Raji (cell line): Measurements from ENCODE around the gene GSX1.

ENCODE experiments used
- POLR2A ChIP-seq: IDR thresholded peaks from 2 replicates; pipeline ENCODE4 v1.6.1; 2011; ENCODE audit warnings: low read depth, low read length, control low read depth; ENCODE audit not compliant: insufficient read depth

GSX1 gene

DNA sequence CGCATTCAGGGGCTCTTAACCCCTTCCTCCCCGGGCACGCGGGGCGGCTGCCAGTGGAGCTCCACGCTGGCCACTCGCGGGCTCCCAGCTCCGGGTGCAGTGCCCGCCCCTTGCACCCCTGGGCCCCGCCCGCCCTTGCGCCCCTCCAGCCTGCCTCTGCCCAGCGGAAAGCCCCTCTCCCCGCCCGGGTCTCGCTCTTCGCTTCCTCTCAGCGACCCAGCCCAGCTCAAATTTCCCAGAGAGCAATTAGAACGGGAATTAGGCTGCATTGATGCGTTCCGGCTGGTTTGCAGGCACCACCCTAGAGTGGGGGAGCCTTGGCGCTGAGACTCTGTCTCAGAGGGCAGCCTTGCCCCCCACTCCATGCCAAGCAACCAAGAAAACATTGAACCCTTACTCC is 1.8 kb upstream of the GSX1 start:
- no peak for TF ChIP-seq POLR2A

DNA sequence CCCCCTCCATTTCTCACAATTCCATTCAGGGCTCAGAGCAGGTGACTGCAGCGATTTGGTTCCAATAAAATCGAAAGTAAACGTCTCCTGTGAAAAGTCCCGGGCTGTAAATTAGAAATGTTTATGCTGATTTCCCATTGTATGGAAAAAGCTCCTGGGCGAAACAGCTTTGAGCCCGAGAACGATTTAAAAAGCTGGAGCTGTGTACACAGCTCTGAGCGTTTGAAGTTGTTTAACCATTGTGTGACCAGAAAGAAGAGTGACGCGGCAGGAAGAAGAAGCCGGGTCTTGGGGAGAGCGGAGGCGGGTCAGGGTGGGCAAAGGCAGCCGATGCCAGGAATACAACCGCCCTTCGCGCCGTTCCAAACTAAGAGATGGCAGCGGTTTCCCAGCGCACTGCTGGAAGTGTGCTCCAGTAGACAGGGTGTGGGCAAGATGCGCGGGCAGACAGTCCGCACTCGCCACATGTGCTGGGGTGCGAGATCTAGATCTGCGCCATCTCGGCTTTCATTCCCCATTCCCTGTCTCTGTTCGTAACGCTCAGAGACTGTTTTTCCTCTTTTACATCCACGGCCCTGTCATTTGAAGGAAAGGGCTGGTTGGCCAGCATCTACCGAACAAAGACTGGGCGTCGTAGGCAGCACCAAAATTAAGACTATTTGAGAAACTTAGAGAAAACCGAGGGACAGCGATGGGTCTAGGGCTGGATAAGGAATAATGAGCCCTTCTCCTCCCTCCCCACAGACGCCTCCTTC is 960 bp upstream of the GSX1 start:
- TF ChIP-seq POLR2A: no peak

DNA sequence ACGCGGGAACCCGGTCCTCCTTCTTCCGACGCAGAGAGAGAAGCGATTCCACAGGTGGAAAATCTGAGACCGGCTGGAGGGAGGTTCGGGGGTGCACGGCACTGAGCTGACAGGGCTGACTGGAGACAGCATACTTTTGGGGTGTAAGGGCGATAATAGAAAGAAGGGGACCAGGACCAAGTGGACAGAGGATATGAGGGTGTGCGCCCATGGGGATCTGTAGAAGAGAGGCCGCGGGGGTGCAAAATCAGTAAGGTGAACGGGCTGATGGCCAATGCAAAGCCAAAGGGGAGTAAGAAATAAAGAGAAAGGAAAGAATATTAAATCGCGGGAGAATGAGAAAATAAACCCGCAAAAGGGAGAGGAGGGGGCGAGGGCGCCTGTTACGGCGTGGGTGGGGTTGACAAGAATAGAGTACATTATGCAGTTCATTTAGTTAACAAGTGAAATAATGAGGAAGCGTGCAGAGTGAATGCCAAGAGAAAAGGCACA is 336 bp upstream of the GSX1 start:
- no peak for TF ChIP-seq POLR2A

DNA sequence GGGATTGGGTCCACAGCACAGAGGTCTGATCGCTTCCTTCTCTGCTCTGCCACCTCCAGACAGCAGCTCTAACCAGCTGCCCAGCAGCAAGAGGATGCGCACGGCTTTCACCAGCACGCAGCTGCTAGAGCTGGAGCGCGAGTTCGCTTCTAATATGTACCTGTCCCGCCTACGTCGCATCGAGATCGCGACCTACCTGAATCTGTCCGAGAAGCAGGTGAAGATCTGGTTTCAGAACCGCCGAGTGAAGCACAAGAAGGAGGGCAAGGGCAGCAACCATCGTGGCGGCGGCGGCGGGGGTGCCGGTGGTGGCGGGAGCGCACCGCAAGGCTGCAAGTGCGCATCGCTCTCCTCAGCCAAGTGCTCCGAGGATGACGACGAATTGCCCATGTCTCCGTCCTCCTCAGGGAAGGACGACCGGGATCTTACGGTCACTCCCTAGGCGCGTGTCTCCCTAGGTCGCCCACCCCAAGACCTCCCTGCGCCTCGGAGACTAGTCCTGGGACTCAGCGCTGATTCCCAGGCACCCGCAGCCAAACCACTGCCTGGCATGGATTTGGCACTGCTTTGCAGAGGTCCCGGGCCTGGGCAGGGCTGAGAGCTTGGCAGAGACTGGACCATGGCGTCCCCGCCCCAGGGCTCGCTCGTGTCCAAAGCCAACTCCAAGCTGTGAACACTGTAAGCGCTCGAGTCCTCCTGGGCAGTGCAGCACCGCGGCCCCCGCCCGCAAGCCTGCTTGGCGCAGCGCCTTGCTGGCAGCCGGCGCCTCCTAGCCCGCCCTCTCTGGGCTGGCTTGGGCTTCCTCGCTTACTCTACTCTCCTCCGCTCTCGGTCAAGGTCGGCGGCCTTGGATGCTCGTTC is 1.5 kb downstream of the GSX1 start:
- TF ChIP-seq POLR2A: no peak

DNA sequence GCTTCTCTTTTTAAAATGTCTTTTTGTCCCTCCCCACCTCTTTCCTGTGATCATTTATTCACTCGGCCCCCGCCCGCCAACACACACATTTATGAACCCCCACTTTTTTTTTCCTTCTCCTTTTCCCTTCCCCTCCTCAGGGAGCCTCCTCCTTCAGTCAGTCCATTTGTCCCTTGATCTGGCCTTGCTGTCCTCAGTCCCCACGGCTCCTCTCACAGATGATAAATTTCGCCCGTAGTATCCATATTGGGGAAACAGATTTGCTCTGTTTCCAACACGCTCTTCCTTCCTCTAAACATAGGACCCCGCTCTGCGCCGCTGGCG is 2.0 kb downstream of the GSX1 start:
- TF ChIP-seq POLR2A: no peak

DNA sequence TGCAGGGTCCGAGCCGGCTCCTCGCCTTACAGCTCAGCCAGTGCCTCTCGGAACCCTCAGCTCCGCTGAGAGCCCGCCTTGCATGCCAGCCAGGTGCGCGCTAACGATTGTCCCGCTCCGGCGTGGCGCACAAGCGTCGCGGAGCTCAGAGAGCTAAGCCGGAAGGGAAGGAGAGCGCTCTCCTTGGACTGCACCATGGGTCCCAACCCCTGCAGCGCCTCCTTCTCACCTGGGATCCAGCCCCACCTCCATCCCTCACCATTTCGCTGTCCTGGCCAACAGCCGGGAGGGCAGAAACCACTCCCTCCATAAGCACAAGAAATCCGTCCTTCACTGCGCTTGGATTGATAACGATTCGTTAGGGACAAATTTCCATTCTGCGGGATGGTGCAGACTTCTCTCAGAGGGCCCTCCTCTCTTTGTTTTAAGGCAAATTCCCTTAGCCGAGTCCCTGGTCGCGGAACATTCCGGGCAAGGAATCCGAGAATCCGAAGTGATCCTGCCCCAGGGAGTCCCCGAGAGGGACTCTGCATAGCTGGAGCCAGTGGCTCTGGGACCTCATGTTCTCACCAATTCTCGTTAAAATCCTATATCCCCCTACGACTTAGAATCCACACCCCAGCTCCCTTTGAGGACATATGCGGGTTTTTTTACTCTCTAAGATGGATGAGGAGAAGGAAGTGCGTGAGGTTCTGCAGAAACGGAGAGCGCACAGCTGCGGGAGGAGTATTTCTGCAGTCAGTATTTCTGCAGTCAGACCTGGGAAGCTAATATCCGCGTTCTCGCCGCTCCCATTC is 2.8 kb downstream of the GSX1 start:
- TF ChIP-seq POLR2A: no peak

DNA sequence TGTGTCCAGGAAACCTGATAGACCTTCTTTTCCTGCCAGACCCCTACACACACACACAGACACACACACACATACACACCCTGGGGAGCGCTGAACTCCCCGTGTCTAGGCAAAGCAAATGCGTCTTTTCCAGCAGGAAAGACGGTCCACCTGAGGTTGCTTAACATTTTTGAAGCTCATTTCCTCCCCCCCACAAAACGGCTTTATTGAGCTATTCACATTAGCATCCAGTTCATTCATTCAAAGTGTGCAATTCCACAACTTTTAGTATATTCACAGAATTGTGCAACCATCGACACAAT is 3.4 kb downstream of the GSX1 start:
- no peak for TF ChIP-seq POLR2A

DNA sequence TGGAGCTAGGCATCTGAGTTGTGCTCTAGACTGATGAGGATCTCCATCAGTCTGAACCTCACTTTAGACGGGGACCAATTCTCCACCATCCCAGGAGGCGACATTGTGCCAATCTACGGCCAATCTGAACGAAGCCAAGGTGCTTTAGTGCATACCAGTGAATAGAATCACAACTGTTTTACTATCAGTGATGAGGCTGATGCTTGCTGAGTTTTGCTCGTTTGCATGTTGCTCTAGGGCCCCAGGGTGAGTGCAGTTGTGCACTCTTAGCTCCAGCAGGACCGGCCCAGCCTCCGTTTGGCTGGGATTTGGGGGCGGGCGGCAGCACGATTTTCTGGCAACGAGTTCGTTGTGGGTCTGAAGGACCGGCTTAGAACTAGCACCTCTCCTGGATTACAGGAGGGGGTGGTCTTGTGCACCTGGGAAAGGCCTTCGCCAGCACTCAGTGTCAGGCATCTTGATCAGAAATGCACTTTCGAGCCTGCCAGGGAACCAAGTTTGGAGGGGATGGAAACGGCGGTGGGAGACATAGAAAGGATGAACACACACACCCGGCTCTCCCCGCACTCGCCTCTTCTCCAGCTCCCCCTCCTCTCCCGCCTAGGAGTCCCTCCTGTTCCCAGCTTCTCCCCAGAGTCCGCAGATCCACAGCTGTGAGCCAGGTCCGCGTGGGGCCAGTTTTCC is 4.4 kb downstream of the GSX1 start:
- TF ChIP-seq POLR2A: no peak

DNA sequence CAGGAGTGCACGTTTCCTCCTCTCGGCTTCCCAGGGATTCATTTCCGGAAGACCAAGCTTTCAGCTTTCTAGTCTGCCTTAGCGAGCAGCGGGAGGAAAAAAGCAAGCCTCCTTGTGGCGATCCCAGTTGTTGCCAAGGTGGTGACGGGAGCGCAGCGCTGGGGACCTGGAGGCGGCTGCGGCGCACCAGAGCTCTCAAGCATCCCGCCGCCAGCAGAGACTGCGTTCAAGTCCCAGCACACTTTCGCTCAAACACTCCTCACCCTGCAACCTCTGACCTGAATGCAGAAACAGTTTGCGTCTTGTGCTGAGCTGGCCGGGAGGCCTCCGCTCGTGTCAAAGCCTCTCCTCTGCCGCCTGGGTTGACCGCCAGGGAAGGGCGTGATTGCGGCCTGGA is 4.9 kb downstream of the GSX1 start:
- TF ChIP-seq POLR2A: no peak

DNA sequence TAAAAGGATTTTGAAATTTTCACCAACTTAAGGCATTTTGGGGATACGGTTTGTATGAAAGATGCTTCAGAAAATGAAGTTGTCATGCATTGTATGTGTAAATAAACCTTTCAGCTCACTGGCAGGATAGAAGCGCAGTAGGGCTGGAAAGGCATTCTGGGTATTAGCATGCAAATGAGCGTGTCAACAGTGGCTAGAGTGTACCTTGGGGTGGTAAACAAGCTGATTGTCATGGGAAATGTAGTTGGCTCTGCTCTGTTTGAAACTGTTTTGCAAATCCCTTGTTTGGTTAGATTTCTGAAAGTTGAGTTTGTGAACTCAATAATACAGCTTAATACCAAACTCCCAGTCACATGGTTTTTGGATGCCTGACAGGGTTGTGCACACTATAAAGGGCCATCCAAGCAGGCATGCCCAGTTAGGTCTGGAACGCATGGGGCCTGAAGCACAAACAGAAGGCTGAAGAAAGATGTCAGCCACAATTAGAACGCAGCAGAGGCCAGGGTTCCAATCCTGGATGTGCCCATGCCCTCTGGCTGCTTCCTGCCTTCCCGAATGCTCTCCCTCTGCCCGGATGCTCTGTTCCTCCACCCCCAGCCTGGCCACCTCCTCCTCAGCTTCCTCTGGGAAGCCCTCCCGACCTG is 14.6 kb downstream of the GSX1 start:
- TF ChIP-seq POLR2A: no peak

DNA sequence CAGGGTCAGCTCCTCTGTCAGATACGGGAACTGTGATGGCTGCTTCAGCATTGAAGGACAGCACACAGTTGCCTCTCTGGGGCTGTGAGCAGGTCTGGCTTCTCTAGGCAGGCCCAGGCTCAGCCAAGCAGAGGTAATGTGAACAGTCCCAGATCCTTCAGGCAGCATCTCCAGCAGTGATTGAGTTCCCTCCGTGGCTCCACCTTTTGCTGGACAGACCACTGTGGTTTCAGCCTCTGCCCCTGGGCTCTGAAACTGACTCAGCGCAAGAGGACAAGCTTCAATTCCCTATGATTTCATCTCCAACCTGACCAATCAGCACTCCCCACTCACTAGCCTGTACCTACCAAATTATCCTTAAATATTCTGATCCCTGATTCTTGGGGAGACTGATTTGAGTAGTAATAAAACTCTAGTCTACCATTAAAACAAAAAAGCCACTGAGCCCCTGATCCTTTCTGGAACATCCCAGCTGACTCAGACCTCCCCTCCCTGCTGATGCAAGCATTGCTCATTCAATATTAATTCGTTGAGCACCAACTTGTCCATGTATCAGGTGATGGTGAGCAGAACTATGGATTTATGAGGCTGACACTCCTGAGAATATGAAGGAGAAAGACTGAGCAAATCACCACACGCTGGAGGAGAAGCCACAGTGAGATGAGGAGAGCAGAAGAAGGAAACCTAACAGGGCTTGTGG is 16.7 kb downstream of the GSX1 start:
- no peak for TF ChIP-seq POLR2A

DNA sequence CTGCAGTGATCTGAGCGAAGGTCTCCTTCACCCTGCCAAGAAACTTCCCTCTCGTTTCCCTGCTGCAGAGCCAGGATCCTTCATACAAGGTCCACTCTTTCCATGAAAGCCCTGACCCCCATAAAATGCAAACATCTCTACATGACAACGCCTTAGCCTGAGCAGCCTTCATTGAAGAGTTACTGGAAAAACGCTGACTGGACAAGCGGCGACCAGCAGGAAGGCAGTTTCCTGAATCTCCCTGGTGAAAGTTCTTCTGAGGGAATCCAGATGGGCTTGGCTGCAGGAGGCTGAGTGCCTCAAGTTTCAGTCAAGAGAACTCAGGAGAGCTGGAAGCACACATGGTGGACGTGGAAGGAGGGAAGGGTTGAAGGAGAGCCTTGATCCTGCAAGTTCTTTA is 17.7 kb downstream of the GSX1 start:
- no peak for TF ChIP-seq POLR2A

DNA sequence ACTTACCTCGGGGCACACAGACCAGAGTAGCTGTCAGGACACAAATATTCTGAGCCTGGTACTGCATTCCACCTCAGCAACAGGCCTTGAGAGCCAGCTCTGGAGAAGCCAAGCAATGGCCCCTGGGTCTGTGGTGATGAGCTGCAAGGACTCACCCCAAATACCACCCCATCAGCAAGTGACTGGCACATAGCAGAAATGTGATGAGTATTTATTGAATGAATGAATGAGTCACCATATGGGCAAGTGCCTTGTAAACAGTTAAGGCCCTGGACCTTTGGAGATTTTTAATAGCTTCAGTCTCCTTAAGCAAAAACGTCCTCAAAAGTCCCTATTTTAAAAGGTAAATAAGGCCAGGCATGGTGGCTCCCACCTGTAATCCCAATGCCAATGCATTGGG is 18.2 kb downstream of the GSX1 start:
- TF ChIP-seq POLR2A: no peak

DNA sequence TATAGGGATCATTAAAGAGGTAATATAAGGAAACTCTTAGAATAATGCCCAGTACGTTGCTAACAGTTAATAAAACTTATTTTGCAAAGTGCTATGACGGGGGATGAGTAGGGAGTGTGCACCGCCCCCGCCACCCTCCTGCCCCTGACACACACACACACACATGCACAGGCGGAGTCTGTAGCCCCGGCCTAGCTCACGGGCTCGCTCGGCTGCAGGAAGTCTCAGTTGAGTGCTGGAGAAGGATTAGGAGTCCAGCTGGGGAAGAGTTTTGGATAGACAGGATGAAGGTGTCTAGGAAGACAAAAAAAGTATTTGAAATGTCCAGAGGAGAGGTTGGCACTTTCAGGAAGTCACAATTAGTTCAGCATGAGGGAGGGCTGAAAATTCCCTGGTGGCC is 21.5 kb downstream of the GSX1 start:
- no peak for TF ChIP-seq POLR2A
